ENCODE data around the gene BYSL.
"Not testable (repeated sequence)": the region's sequence is repeated elsewhere in the genome, so short reads cannot be mapped to it uniquely, and the experiment has no call there.

Gene BYSL

GRCh38 chr6:41942067-41942851, 21.0 kb downstream of the BYSL start:
- no peak for DNase-seq (ENCODE audit: low read depth)

GRCh38 chr6:41942882-41943281, 21.6 kb downstream of the BYSL start:
- not testable (repeated sequence) for DNase-seq (ENCODE audit: low read depth)

- DNase-seq (ENCODE audit: low read depth): no peak
Observed at GRCh38 chr6:41943456-41943855, 22.2 kb downstream of the BYSL start.

GRCh38 chr6:41947581-41948220, 26.4 kb downstream of the BYSL start:
- DNase-seq (ENCODE audit: low read depth): no peak

- DNase-seq (ENCODE audit: low read depth): no peak
Observed at GRCh38 chr6:41954668-41955067, 33.4 kb downstream of the BYSL start.

- DNase-seq (ENCODE audit: low read depth): no peak
Observed at GRCh38 chr6:41955412-41955811, 34.1 kb downstream of the BYSL start.

- no peak for DNase-seq (ENCODE audit: low read depth)
Observed at GRCh38 chr6:41957117-41957516, 35.8 kb downstream of the BYSL start.

- DNase-seq (ENCODE audit: low read depth): no peak
Observed at GRCh38 chr6:41958022-41958856, 36.9 kb downstream of the BYSL start.

- DNase-seq (ENCODE audit: low read depth): no peak
Observed at GRCh38 chr6:41960028-41960427, 38.7 kb downstream of the BYSL start.

- DNase-seq (ENCODE audit: low read depth): no peak
Observed at GRCh38 chr6:41963371-41963770, 42.1 kb downstream of the BYSL start.

- no peak for DNase-seq (ENCODE audit: low read depth)
Observed at GRCh38 chr6:41964201-41964887, 43.0 kb downstream of the BYSL start.

- no peak for DNase-seq (ENCODE audit: low read depth)
Observed at GRCh38 chr6:41965429-41966213, 44.3 kb downstream of the BYSL start.

- DNase-seq (ENCODE audit: low read depth): no peak
Observed at GRCh38 chr6:41966214-41966920, 45.1 kb downstream of the BYSL start.

- DNase-seq (ENCODE audit: low read depth): no peak
Observed at GRCh38 chr6:41966961-41967311, 45.6 kb downstream of the BYSL start.

- DNase-seq (ENCODE audit: low read depth): no peak
Observed at GRCh38 chr6:41967312-41968287, 46.3 kb downstream of the BYSL start.

- DNase-seq (ENCODE audit: low read depth): peak; percentile 75
Observed at GRCh38 chr6:41970436-41970846, 49.1 kb downstream of the BYSL start.

GRCh38 chr6:41972826-41973225, 51.5 kb downstream of the BYSL start:
- DNase-seq (ENCODE audit: low read depth): no peak

GRCh38 chr6:41974281-41974825, 53.1 kb downstream of the BYSL start:
- no peak for DNase-seq (ENCODE audit: low read depth)

GRCh38 chr6:41975276-41975675, 54.0 kb downstream of the BYSL start:
- no peak for DNase-seq (ENCODE audit: low read depth)

All from stromal cell of bone marrow (primary cell).